MCF 10A (cell line): ENCODE results near the gene PRKACA. TPM values are rescaled to one million over a fixed set of nuclear protein-coding genes. Genes with fewer than 3 reads are reported as not detected.

Experiments used
- BruUV-seq: library from RNA; stranded (reverse); fragments of 400-500 nt; replicated peaks from 2 replicates; lab custom pipeline; 2021; lab: Mats Ljungman, UMichigan
- CTCF ChIA-PET: fragments of 300-600 bp; sonication (Branson Sonifier 250); formaldehyde crosslinking; extraction: SDS; loops from one replicate; lab custom pipeline; 2021; ENCODE audit warnings: antibody characterized with exemption, inconsistent platforms; lab: Yijun Ruan, JAX
- POLR2A ChIA-PET: fragments of 300-600, 350-650 bp; sonication (Branson Sonifier 250); formaldehyde crosslinking; extraction: SDS; loops from one replicate; lab custom pipeline; 2020; ENCODE audit warnings: antibody characterized with exemption, inconsistent platforms; lab: Yijun Ruan, JAX
- DNase-seq: peaks from one replicate; pipeline ENCODE4 v3.0.0-alpha.2; 2018; ENCODE audit not compliant: unreplicated experiment
- H3K27ac Mint-ChIP-seq: one replicate; pipeline ENCODE4 v1.8.0; 2022; ENCODE audit warnings: mild to moderate bottlenecking, low read depth, mixed read lengths; ENCODE audit not compliant: unreplicated experiment
- H3K27me3 Mint-ChIP-seq: one replicate; pipeline ENCODE4 v1.8.0; 2022; ENCODE audit warnings: mixed read lengths; ENCODE audit not compliant: insufficient read depth, unreplicated experiment
- H3K36me3 Mint-ChIP-seq: one replicate; pipeline ENCODE4 v1.8.0; 2022; ENCODE audit warnings: mild to moderate bottlenecking, moderate library complexity, mixed read lengths; ENCODE audit not compliant: insufficient read depth, unreplicated experiment
- H3K4me1 Mint-ChIP-seq: one replicate; pipeline ENCODE4 v1.8.0; 2022; ENCODE audit warnings: mixed read lengths; ENCODE audit not compliant: insufficient read depth, unreplicated experiment
- H3K4me3 Mint-ChIP-seq: one replicate; pipeline ENCODE4 v1.8.0; 2022; ENCODE audit warnings: mild to moderate bottlenecking, moderate library complexity, mixed read lengths; ENCODE audit not compliant: unreplicated experiment
- H3K9me3 Mint-ChIP-seq: one replicate; pipeline ENCODE4 v1.8.0; 2022; ENCODE audit warnings: mixed read lengths; ENCODE audit not compliant: unreplicated experiment
- CTCF ChIP-seq: fragments of 200-600 bp; IDR thresholded peaks from one replicate; pipeline ENCODE4 v1.8.0; 2022; ENCODE audit warnings: antibody characterized with exemption, mild to moderate bottlenecking; ENCODE audit not compliant: unreplicated experiment
- intact Hi-C: fragments of 100-400 bp; cut with micrococcal nuclease; formaldehyde crosslinking; loops from 2 replicates; pipeline ENCODE4 v1.14.1; 2022
- total RNA-seq: library from RNA; stranded (reverse); gene quantifications from 2 replicates; pipeline ENCODE4 v1.2.3, GENCODE V29; 2022

The PRKACA gene
- total RNA-seq, 1 experiment from 2014 or later, result 49.8 TPM

- POLR2A ChIA-PET, result interaction anchor here (0.6 kb wide), 1 partner anchor 345 kb away, joined by 4 read pairs; no protein-coding TSS in a partner anchor
- no peaks in the 10 kb centered on the region for H3K9me3 Mint-ChIP-seq
- no peak overlapping the region for H3K27ac Mint-ChIP-seq
- intact Hi-C loops, result no loop called here
- BruUV-seq, result no TSS peak
- TF ChIP-seq CTCF, result no peak
- H3K27me3 Mint-ChIP-seq, result no peaks in the 10 kb centered on the region
- H3K36me3 Mint-ChIP-seq, result peaks cover 35% of the 10 kb centered on the region
- H3K4me1 Mint-ChIP-seq, result no peaks in the 10 kb centered on the region
- H3K4me3 Mint-ChIP-seq, result no peak overlapping the region
- CTCF ChIA-PET, result interaction anchor here (1.0 to 2.2 kb wide), 2 partner anchors 11 to 21 kb away, joined by 4 to 7 read pairs; no protein-coding TSS in a partner anchor
- DNase-seq, result no peak
These were observed 42.6 kb upstream of the PRKACA start for GRCh38 chr19:14160017-14160703.

- ChIA-PET POLR2A (no interaction called here), CTCF (interaction anchor here (0.6 to 1.2 kb wide), 4 partner anchors 10 to 201 kb away, joined by 3 to 4 read pairs (median 3); no protein-coding TSS in a partner anchor)
- Mint-ChIP-seq H3K27me3 (no peaks in the 10 kb centered on the region), H3K4me3 (no peak overlapping the region), H3K36me3 (peaks cover 35% of the 10 kb centered on the region), H3K27ac (no peak overlapping the region), H3K9me3 (no peaks in the 10 kb centered on the region), H3K4me1 (peaks cover 4% of the 10 kb centered on the region)
- DNase-seq, result no peak
- no TSS peak for BruUV-seq
- TF ChIP-seq CTCF, result no peak
- intact Hi-C loops, result no loop called here
These were observed 41.5 kb upstream of the PRKACA start for GRCh38 chr19:14159059-14159458.

DNA sequence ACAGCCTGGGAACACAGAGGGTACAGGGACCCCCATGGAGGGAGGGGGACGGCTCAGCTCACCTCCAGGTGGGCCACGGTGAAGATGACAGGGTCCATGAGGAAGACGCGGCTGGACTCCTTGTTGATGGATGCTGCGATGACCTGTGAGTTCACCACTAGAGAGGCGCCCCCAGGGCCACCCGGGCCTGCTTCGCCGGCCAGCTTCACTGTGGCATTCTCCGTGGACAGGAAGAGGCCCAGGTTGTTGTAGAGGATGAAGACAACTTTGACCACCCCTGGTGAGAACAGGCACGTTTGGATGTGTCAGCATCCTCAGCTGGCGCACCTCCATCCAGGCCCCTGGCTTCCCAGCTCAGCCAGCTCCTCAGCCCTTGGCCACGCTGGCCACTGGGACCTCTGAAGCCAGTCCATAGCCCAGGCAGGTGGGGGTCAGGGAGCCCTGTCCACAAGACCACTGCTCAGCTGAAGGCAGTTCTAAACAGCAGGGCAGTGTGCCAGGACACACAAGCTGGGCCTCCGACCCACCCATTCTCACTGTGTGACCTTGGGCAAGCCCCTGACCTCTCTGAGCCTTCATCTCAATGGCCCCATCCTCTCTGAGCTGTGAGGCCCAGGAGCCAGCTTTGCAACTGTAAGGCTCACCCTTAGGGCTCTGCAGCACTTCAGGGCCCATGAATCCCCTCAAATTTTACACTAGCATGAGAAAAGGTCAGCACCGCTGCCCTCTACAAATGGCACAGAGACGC lies 40.9 kb upstream of the PRKACA start:
- ChIA-PET POLR2A (no interaction called here), CTCF (interaction anchor here (1.1 to 1.2 kb wide), 2 partner anchors 19 to 201 kb away, joined by 3 read pairs; no protein-coding TSS in a partner anchor)
- peaks cover 6% of the 10 kb centered on the region for H3K4me1 Mint-ChIP-seq
- BruUV-seq, result no TSS peak
- no peak for DNase-seq
- no peak overlapping the region for H3K27ac Mint-ChIP-seq
- H3K4me3 Mint-ChIP-seq, result no peak overlapping the region
- TF ChIP-seq CTCF, result no peak
- H3K27me3 Mint-ChIP-seq, result no peaks in the 10 kb centered on the region
- no peaks in the 10 kb centered on the region for H3K9me3 Mint-ChIP-seq
- peaks cover 35% of the 10 kb centered on the region for H3K36me3 Mint-ChIP-seq
- intact Hi-C loops, result no loop called here

DNA sequence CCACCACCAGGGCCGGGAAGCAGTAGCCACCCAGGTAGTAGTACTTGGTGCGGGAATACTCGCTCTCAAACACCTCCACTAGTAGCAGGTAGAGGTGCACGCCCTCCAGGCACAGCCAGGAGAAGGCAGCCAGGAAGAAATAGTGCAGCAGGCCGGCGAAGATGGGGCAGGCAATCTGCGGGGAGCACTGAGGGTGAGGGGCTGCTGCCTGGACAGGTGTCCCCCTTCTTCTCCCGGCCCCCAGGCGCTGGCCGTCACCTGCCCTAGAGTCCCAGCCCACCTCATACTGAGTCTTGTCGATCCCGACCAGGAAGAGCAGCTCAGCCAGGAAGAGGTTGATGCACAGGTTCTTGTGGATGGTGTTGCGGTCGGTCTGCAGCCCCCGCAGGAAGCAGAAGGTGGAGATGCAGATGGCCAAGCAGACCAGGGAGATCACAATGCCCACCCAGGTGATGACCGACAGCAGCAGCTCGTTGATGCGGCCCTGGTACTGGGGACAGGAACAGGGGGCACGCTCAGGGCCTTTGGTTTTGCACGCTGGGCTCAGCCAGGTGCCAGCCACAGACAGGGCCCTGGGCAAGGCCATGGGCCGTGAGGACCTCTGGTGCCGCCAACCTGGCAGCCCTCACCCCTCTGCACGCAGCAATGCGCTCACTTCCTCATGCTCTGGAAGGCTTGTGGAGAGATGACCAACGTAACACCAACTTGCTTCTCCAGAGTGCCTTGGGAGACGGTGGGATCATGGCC lies 39.6 kb upstream of the PRKACA start:
- BruUV-seq, result no TSS peak
- Mint-ChIP-seq H3K27ac (no peak overlapping the region), H3K9me3 (no peaks in the 10 kb centered on the region), H3K36me3 (peaks cover 40% of the 10 kb centered on the region), H3K4me1 (peaks cover 6% of the 10 kb centered on the region), H3K27me3 (no peaks in the 10 kb centered on the region), H3K4me3 (no peak overlapping the region)
- CTCF ChIA-PET, result no interaction called here
- TF ChIP-seq CTCF, result no peak
- intact Hi-C loops, result no loop called here
- POLR2A ChIA-PET, result no interaction called here
- no peak for DNase-seq
